SJSA1 (cell line): ENCODE measurements around the gene PXDN. TPM values are rescaled to one million over a fixed set of nuclear protein-coding genes. Genes with fewer than 3 reads are reported as not detected.
A peak's percentile ranks its signal among the peaks of the same experiment; 100 is the strongest.

Experiments used
- DNase-seq, 2 experiments: peaks; one replicate each; pipeline ENCODE4 v3.0.0-alpha.2; 2015 to 2020; ENCODE audit warnings: low spot score in 2 of 2, low read depth in 1 of 2
- H3K27ac ChIP-seq: fragments of 250-450 bp; sonication (Bioruptor Pico); 2 replicates; pipeline ENCODE4 v1.5.1; 2020; ENCODE audit warnings: mild to moderate bottlenecking, moderate library complexity
- H3K27me3 ChIP-seq: fragments of 250-450 bp; sonication (Bioruptor Pico); replicated peaks from 2 replicates; pipeline ENCODE4 v1.5.1; 2020; ENCODE audit warnings: mild to moderate bottlenecking, moderate library complexity
- H3K36me3 ChIP-seq: fragments of 250-450 bp; sonication (Bioruptor Pico); 2 replicates; pipeline ENCODE4 v1.5.1; 2020; ENCODE audit warnings: mild to moderate bottlenecking
- H3K4me1 ChIP-seq: fragments of 250-450 bp; sonication (Bioruptor Pico); replicated peaks from 2 replicates; pipeline ENCODE4 v1.6.1; 2021; ENCODE audit warnings: mild to moderate bottlenecking
- H3K4me3 ChIP-seq: fragments of 250-450 bp; sonication (Bioruptor Pico); 2 replicates; pipeline ENCODE4 v1.5.1; 2020; ENCODE audit warnings: mild to moderate bottlenecking
- H3K9me3 ChIP-seq: fragments of 250-450 bp; sonication (Bioruptor Pico); replicated peaks from 2 replicates; pipeline ENCODE4 v1.5.1; 2020; ENCODE audit warnings: mild to moderate bottlenecking
- total RNA-seq: library from RNA; depleted of rRNA; stranded (reverse); fragments of >200 nt; shearing (Covaris generic); gene quantifications from 2 replicates; pipeline ENCODE4 v1.2.3, GENCODE V29; 2014; rRNA removed

PXDN gene
- 199 and 310 TPM in 2 replicates for total RNA-seq

- H3K27me3 ChIP-seq = no peaks in the 10 kb centered on the region; the same call in 1 of the 2 replicates
- H3K4me1 ChIP-seq = peaks cover 60% of the 10 kb centered on the region
- peak within 1 kb of the TSS; percentile 95 for H3K4me3 ChIP-seq
- H3K27ac ChIP-seq = peak within 1 kb of the TSS; percentile 85
- peak; percentile 76 to 85 for DNase-seq
- H3K9me3 ChIP-seq = no peaks in the 10 kb centered on the region
- H3K36me3 ChIP-seq = peaks cover 18% of the 10 kb centered on the region
Measured at GRCh38 chr2:1744446-1745170, at the start of gene PXDN. PXDN (minus strand) TSS chr2:1744515; CDS start chr2:1744455, 60 bp downstream.

DNA sequence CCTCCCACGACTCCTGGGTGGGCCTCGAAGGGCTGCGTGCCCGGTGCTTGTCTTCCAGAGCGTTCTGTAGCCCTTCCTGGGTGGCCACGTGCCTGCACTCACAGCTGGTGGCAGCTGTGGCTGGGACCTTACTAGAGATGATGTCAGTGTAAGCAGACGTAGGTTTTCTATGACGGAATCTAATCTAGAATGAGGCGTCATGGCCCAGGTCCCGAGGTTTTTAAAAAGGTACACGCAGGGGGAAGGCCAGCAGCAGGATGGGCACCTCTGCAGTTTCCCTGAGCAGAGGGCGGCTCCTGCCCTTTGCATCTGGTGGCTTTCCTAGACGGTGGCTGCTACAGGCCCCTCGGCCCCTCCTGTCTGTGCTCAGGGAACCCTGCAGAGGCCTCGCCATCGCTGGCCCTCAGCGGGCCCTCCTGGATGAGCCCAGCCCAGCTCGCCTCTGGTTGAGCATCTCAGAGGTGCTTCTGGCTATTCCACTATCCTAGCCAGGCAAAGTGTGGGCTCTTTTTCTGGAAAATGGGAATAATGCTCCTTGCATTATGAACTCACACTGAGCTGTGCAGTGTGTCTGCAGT, 49.6 kb upstream of the PXDN start:
- Histone ChIP-seq H3K9me3 (no peaks in the 10 kb centered on the region), H3K36me3 (no peaks in the 10 kb centered on the region), H3K27me3 (no peaks in the 10 kb centered on the region), H3K4me3 (no peak overlapping the region), H3K27ac (peak overlapping the region; percentile 94), H3K4me1 (peaks cover 69% of the 10 kb centered on the region)
- peak in 1 of 2 experiments; percentile 96 for DNase-seq

DNA sequence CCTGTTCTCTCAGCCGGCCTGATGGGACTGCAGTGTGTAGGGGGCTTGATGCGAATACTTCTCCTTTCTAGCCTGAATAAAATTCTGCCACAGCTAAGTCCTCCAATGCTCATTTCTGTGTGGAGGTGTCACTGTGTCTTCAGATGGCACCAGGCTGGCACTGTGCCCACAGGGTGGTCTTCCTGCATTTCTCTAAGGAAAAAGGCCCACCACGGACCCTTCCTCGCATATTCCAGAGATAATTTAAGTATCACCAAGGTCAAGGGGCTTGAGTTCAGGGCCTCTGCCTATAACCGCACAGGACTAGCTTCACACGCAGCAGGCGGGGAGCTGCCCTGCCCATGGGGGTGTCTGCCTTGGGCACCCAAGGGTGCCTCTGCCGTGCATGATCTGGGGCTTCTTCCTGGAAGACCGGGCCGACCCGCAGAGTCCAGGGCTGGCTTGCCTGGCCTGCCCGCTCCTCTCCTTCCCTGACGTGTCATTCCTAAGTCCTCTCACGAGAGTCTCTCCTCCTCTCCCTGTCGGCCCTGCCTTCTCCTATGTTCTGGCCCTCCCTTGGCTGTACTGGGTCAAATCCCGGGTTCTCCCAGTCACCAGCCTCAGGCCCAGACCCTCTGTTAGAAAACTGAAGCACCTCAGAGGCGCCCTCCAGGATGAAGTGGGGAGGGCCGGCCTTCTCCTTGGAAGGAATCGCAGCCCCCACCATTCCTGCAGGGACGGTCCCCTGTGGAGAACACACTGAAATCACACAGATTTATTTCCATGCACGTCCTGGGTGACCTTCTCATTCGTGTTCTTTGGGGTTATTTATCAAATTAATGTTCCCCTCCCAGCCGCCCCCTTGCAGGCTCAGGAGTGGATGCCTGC, 48.9 kb upstream of the PXDN start:
- Histone ChIP-seq H3K36me3 (no peaks in the 10 kb centered on the region), H3K9me3 (no peaks in the 10 kb centered on the region), H3K27ac (peak overlapping the region; percentile 94), H3K4me3 (no peak overlapping the region), H3K4me1 (peaks cover 69% of the 10 kb centered on the region), H3K27me3 (no peaks in the 10 kb centered on the region)
- peak in 1 of 2 experiments; percentile 93 for DNase-seq

DNA sequence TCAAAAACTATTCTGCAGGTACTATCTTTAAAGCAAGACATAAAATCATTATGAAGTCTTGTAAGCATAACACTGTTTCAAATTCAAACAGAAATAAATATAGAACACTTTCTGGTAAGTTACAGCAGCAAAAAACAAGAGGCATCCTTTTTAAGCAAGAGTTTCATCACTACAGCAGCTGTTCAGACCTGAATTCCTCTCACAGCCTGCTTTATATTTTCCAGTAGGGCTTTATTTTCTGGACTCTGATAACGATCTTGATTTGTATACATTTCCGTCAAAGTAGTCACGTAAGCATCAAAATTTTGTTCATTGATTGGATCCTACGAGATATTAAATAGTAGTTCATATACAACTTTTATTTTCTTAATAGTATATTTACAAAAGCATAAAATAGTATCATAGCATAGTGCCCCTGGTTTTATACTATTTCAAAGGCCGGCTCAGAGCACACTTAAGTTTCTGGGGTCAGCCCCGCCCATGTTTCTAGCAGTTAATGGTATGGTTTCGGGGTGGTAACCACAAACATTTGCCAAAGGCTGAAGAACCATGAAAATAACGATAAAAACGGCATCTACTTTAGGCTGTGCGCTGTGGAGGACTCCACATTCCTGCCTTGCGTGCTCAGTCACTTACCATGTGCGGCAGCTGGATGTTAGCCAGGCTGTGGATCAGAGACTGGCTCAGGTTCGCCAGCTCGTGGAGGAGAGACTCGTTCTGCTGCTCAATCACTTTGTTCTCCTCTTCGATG, 47.5 kb upstream of the PXDN start:
- Histone ChIP-seq H3K9me3 (no peaks in the 10 kb centered on the region), H3K27me3 (no peaks in the 10 kb centered on the region), H3K4me3 (peak overlapping the region; percentile 2; the same call in 1 of the 2 replicates), H3K27ac (peak overlapping the region; percentile 94), H3K36me3 (no peaks in the 10 kb centered on the region), H3K4me1 (peaks cover 73% of the 10 kb centered on the region)
- peak; percentile 98 for DNase-seq

- Histone ChIP-seq H3K27ac (peak overlapping the region; percentile 94), H3K4me3 (peak overlapping the region; percentile 2; the same call in 1 of the 2 replicates)
- peak in 1 of 2 experiments; percentile 64 for DNase-seq
Measured at GRCh38 chr2:1791006-1791605, 46.8 kb upstream of the PXDN start.

DNA sequence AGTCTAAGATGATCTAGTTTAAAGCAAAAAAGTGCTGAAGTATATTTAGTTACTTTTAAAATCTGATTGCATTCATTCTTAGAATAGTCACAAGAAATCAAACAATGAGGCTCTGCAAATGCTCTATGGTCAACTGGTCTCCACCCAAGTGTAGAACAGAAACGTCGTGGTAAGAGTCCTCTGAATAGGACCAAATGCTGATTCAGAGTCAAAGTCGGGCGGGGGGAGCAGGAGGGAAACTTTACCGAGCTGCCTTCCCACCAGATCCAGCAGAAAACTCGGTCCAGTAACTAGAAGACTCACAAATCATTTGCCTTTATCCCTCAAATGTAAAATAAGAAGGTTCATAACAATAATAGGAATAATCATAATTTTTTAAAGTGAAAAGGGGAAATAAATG, 46.2 kb upstream of the PXDN start:
- no peaks in the 10 kb centered on the region for H3K27me3 ChIP-seq
- peaks cover 71% of the 10 kb centered on the region for H3K4me1 ChIP-seq
- DNase-seq = peak; percentile 73 to 76
- H3K27ac ChIP-seq = peak overlapping the region; percentile 94
- H3K4me3 ChIP-seq = no peak overlapping the region; the same call in 1 of the 2 replicates
- no peaks in the 10 kb centered on the region for H3K36me3 ChIP-seq
- no peaks in the 10 kb centered on the region for H3K9me3 ChIP-seq

More at GRCh38 chr2:1791006-1791605, 46.8 kb upstream of the PXDN start:
- no peaks in the 10 kb centered on the region for H3K9me3 ChIP-seq
- peaks cover 75% of the 10 kb centered on the region for H3K4me1 ChIP-seq
- no peaks in the 10 kb centered on the region for H3K36me3 ChIP-seq
- H3K27me3 ChIP-seq = no peaks in the 10 kb centered on the region

DNA sequence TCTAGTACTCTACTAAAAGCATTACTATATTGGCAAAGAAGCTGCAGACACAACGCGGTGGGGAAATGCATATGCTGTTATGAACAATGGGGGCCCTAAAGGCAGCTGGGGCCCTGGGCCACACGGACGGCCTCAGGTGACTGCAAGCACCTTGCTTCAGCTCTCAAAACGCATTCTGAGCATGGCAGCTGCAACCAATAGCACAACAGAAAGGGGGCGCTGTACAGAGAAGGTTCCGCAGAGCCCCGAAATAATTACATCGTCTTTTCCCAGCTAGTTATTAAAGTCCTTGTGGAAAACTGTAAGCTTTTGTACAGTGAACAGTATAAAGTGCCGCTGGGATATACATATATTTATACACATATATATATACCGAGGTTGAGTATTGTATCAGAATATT, 45.3 kb upstream of the PXDN start:
- DNase-seq = no peak
- H3K9me3 ChIP-seq = no peaks in the 10 kb centered on the region
- no peak overlapping the region for H3K4me3 ChIP-seq

GRCh38 chr2:1788478-1788959, 44.2 kb upstream of the PXDN start:
- H3K4me3 ChIP-seq = no peak overlapping the region
- H3K36me3 ChIP-seq = no peaks in the 10 kb centered on the region
- H3K27ac ChIP-seq = no peak overlapping the region
- no peak for DNase-seq
- H3K27me3 ChIP-seq = no peaks in the 10 kb centered on the region
- H3K9me3 ChIP-seq = no peaks in the 10 kb centered on the region
- peaks cover 52% of the 10 kb centered on the region for H3K4me1 ChIP-seq

More for the DNA sequence above, 45.3 kb upstream of the PXDN start:
- H3K27me3 ChIP-seq = no peaks in the 10 kb centered on the region
- no peaks in the 10 kb centered on the region for H3K36me3 ChIP-seq
- H3K27ac ChIP-seq = no peak overlapping the region; the same call in 1 of the 2 replicates
- peaks cover 63% of the 10 kb centered on the region for H3K4me1 ChIP-seq

GRCh38 chr2:1787755-1788477, 43.6 kb upstream of the PXDN start:
- DNase-seq = no peak
- Histone ChIP-seq H3K4me3 (no peak overlapping the region), H3K27me3 (no peaks in the 10 kb centered on the region), H3K9me3 (no peaks in the 10 kb centered on the region), H3K27ac (no peak overlapping the region), H3K36me3 (no peaks in the 10 kb centered on the region), H3K4me1 (peaks cover 46% of the 10 kb centered on the region)

GRCh38 chr2:1784986-1785617, 40.8 kb upstream of the PXDN start:
- H3K4me1 ChIP-seq = peaks cover 33% of the 10 kb centered on the region
- no peaks in the 10 kb centered on the region for H3K9me3 ChIP-seq
- H3K4me3 ChIP-seq = no peak overlapping the region
- H3K27ac ChIP-seq = no peak overlapping the region
- DNase-seq = no peak
- no peaks in the 10 kb centered on the region for H3K27me3 ChIP-seq
- H3K36me3 ChIP-seq = no peaks in the 10 kb centered on the region

GRCh38 chr2:1784087-1784486, 39.8 kb upstream of the PXDN start:
- H3K36me3 ChIP-seq = no peaks in the 10 kb centered on the region
- H3K4me1 ChIP-seq = peaks cover 25% of the 10 kb centered on the region
- H3K27me3 ChIP-seq = no peaks in the 10 kb centered on the region
- no peaks in the 10 kb centered on the region for H3K9me3 ChIP-seq
- no peak overlapping the region for H3K4me3 ChIP-seq
- no peak overlapping the region for H3K27ac ChIP-seq
- DNase-seq = no peak

DNA sequence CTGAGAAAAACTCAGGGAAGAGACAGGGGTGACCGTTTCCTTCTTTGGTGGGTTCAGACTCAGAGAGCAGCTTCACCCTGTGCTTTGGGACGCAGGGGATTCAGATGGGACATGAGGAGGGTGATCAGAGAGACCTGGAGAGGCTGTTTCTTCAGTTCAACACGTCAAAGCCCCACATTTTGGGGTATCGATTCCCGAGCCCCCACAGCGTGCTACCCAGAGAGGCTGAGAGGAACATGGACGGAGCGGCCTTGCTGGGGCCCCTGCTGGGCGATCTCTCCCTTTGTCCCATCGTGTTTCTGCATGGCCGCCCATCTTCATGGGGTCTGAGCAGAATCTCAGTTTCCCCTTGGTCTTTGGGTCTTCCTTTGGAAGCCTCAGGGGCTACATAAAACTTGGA, 38.2 kb upstream of the PXDN start:
- H3K36me3 ChIP-seq = no peaks in the 10 kb centered on the region
- no peak for DNase-seq
- peaks cover 25% of the 10 kb centered on the region for H3K4me1 ChIP-seq
- H3K4me3 ChIP-seq = no peak overlapping the region
- H3K27ac ChIP-seq = no peak overlapping the region
- no peaks in the 10 kb centered on the region for H3K27me3 ChIP-seq
- no peaks in the 10 kb centered on the region for H3K9me3 ChIP-seq
